ENCODE data around the gene ZNF416. TPM values are rescaled to one million over a fixed set of nuclear protein-coding genes. Genes with fewer than 3 reads are reported as not detected.

Gene ZNF416
- polyA plus RNA-seq, 2 of the 4 experiments (the other 2 are of a cell fraction): 3.5 to 4.7 TPM

DNA sequence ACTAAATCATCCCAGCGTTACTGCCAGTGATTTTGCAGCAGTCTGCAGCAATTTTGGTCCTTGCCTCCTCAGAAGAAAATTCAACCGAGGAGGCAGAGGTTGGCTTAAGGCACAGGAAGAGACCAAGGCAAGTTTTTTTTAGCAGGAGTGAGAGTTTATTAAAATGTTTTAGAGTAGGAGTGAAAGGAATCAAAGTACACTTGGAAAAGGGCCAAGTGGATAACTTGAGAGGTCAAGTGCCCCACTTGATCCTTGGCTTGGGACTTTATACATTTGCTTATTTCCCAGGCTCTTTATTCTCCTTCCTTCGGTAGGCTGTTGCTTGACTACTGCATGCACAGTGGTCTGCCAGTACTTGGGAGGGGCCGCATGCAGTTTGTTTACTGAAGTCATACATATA is 32.4 kb upstream of the ZNF416 start (continued):
- TF ChIP-seq, protein P1, sequence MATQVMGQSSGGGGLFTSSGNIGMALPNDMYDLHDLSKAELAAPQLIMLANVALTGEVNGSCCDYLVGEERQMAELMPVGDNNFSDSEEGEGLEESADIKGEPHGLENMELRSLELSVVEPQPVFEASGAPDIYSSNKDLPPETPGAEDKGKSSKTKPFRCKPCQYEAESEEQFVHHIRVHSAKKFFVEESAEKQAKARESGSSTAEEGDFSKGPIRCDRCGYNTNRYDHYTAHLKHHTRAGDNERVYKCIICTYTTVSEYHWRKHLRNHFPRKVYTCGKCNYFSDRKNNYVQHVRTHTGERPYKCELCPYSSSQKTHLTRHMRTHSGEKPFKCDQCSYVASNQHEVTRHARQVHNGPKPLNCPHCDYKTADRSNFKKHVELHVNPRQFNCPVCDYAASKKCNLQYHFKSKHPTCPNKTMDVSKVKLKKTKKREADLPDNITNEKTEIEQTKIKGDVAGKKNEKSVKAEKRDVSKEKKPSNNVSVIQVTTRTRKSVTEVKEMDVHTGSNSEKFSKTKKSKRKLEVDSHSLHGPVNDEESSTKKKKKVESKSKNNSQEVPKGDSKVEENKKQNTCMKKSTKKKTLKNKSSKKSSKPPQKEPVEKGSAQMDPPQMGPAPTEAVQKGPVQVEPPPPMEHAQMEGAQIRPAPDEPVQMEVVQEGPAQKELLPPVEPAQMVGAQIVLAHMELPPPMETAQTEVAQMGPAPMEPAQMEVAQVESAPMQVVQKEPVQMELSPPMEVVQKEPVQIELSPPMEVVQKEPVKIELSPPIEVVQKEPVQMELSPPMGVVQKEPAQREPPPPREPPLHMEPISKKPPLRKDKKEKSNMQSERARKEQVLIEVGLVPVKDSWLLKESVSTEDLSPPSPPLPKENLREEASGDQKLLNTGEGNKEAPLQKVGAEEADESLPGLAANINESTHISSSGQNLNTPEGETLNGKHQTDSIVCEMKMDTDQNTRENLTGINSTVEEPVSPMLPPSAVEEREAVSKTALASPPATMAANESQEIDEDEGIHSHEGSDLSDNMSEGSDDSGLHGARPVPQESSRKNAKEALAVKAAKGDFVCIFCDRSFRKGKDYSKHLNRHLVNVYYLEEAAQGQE (IDR thresholded peaks at IDR 0.05): no peak
- TF ChIP-seq FOSB (CRISPR knock-in tag; IDR thresholded peaks at IDR 0.05): no peak
- no peak for TF ChIP-seq HOXA7 (CRISPR knock-in tag; IDR thresholded peaks at IDR 0.05)
- TF ChIP-seq MYC (IDR thresholded peaks at IDR 0.05; ENCODE audit: borderline replicate concordance, low read length): no peak
- no peak for TF ChIP-seq PHF8 (IDR thresholded peaks at IDR 0.05; ENCODE audit: borderline replicate concordance, low read depth)

DNA sequence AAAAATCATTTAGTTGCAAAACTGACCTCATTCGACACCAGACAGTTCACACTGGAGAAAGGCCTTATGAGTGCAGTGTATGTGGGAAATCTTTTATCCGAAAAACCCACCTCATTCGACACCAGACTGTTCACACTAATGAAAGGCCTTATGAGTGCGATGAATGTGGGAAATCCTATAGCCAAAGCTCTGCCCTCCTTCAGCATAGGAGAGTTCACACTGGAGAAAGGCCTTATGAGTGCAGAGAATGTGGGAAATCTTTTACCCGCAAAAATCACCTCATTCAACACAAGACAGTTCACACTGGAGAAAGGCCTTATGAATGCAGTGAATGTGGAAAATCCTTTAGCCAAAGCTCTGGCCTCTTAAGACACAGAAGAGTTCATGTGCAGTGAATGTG is 28.2 kb upstream of the ZNF416 start:
- 87% methylated on average over 5 of the region's 5 CpGs for WGBS (ENCODE audit: missing lambda C conversion rate)
- peak; percentile 56 for FAIRE-seq
- H3K27ac ChIP-seq: no peak overlapping the region
- DNase-seq (ENCODE audit: low read depth in 1 of 2, low spot score in 1 of 2): no peak
- CTCF ChIA-PET: interaction anchor here (0.6 to 1.4 kb wide), 2 partner anchors 18 to 40 kb away, joined by 3 read pairs; no protein-coding TSS in a partner anchor
- POLR2A ChIA-PET: no interaction called here
- no peak overlapping the region for H3K4me2 ChIP-seq
- no peaks in the 10 kb centered on the region for H3K4me1 ChIP-seq
- ATAC-seq: no peak
- H3K4me3 ChIP-seq: no peak overlapping the region
- TF ChIP-seq KDM1A (IDR thresholded peaks at IDR 0.05; ENCODE audit: low read depth) (no peak), EP300 (IDR thresholded peaks at IDR 0.05) (no peak), ESRRA (IDR thresholded peaks at IDR 0.05; ENCODE audit: borderline replicate concordance, low read length) (no peak), FOSB (CRISPR knock-in tag; IDR thresholded peaks at IDR 0.05) (no peak), EHMT2 (IDR thresholded peaks at IDR 0.05; ENCODE audit: low read depth) (no peak), GATA3 (IDR thresholded peaks at IDR 0.05; ENCODE audit: borderline replicate concordance) (no peak), JUNB (IDR thresholded peaks at IDR 0.05) (no peak), EHF (CRISPR knock-in tag; IDR thresholded peaks at IDR 0.05) (no peak), RAD21 (conservative IDR thresholded peaks at IDR 0.05 in 1 of 2, IDR thresholded peaks at IDR 0.05 in 1 of 2) (no peak), POLR2A (IDR thresholded peaks at IDR 0.05; ENCODE audit: low read length) (no peak), KDM5A (IDR thresholded peaks at IDR 0.05) (no peak), HDAC2 (IDR thresholded peaks at IDR 0.05) (no peak), PHF8 (IDR thresholded peaks at IDR 0.05; ENCODE audit: borderline replicate concordance, low read depth) (no peak), FOSL2 (IDR thresholded peaks at IDR 0.05) (no peak), FOSL2 (CRISPR knock-in tag; IDR thresholded peaks at IDR 0.05) (no peak), RFX5 (IDR thresholded peaks at IDR 0.05) (no peak), TFCP2L1 (CRISPR knock-in tag; IDR thresholded peaks at IDR 0.05) (no peak), CEBPB (IDR thresholded peaks at IDR 0.05) (no peak), ZSCAN20 (CRISPR knock-in tag; IDR thresholded peaks at IDR 0.05) (no peak)
- TF ChIP-seq, protein P2, sequence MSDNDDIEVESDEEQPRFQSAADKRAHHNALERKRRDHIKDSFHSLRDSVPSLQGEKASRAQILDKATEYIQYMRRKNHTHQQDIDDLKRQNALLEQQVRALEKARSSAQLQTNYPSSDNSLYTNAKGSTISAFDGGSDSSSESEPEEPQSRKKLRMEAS (IDR thresholded peaks at IDR 0.05): no peak
- TF ChIP-seq, protein P3, sequence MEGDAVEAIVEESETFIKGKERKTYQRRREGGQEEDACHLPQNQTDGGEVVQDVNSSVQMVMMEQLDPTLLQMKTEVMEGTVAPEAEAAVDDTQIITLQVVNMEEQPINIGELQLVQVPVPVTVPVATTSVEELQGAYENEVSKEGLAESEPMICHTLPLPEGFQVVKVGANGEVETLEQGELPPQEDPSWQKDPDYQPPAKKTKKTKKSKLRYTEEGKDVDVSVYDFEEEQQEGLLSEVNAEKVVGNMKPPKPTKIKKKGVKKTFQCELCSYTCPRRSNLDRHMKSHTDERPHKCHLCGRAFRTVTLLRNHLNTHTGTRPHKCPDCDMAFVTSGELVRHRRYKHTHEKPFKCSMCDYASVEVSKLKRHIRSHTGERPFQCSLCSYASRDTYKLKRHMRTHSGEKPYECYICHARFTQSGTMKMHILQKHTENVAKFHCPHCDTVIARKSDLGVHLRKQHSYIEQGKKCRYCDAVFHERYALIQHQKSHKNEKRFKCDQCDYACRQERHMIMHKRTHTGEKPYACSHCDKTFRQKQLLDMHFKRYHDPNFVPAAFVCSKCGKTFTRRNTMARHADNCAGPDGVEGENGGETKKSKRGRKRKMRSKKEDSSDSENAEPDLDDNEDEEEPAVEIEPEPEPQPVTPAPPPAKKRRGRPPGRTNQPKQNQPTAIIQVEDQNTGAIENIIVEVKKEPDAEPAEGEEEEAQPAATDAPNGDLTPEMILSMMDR (IDR thresholded peaks at IDR 0.05): no peak
- H3K9me3 ChIP-seq: peaks cover 99% of the 10 kb centered on the region

All from A549 (cell line).